ENCODE data around the gene TYMP. TPM values are rescaled to one million over a fixed set of nuclear protein-coding genes. Genes with fewer than 3 reads are reported as not detected.

The TYMP gene
- total and polyA plus RNA-seq, 2 of the 8 experiments (the other 6 are each of a cell fraction or from before 2014, with no cell fraction given), result 0.43 to 0.48 TPM

- H3K14ac ChIP-seq (ENCODE audit: insufficient read length), result no peak overlapping the region
- no peak overlapping the region for H2BK15ac ChIP-seq (ENCODE audit: low read length)
- H3K36me3 ChIP-seq (ENCODE audit: control insufficient read depth in 2 of 4, insufficient read depth in 4 of 4, low read length in 3 of 4), result no peaks in the 10 kb centered on the region
- CTCF ChIA-PET (ENCODE audit: partially characterized antibody), result interaction anchor here (0.6 to 4.5 kb wide), 27 partner anchors 7 to 387 kb away, joined by 3 to 54 read pairs (median 4); partner anchors contain the start of genes KLHDC7B, LMF2, MIOX and NCAPH2
- FAIRE-seq (no peak), DNase-seq (ENCODE audit: low read depth in 1 of 2, low spot score in 2 of 2) (no peak)
- no peaks in the 10 kb centered on the region for H3K9me3 ChIP-seq (ENCODE audit: insufficient read depth in 2 of 2, low read depth in 1 of 2, low read length in 1 of 2)
- no peak overlapping the region for H3K18ac ChIP-seq (ENCODE audit: extremely low read depth, low read length)
- no peaks in the 10 kb centered on the region for H3K27me3 ChIP-seq (replicated peaks in 1 of 4; ENCODE audit: control insufficient read depth in 3 of 4, extremely low read depth in 1 of 4, insufficient read depth in 3 of 4, low read length in 3 of 4)
- no peak overlapping the region for H3K4me3 ChIP-seq (ENCODE audit: extremely low read depth in 1 of 4, insufficient read depth in 2 of 4, low read depth in 3 of 4, low read length in 4 of 4)
- H2BK5ac ChIP-seq (ENCODE audit: low read depth, low read length), result no peak overlapping the region
- no peak overlapping the region for H2BK20ac ChIP-seq (ENCODE audit: low read length)
- no peaks in the 10 kb centered on the region for H3K79me2 ChIP-seq (ENCODE audit: control insufficient read depth in 1 of 2, insufficient read depth in 2 of 2, low read length in 2 of 2)
- H2BK12ac ChIP-seq (ENCODE audit: low read depth, low read length), result no peak overlapping the region
- no peak overlapping the region for H3K4me2 ChIP-seq (ENCODE audit: insufficient read depth in 1 of 2, low read depth in 2 of 2, low read length in 2 of 2)
- H3K23ac ChIP-seq (ENCODE audit: insufficient read length), result no peak overlapping the region
- POLR2A ChIA-PET (ENCODE audit: partially characterized antibody), result interaction anchor here (1.2 to 3.8 kb wide), 3 partner anchors 8 to 15 kb away, joined by 5 to 20 read pairs (median 16); partner anchors contain the start of genes ADM2 and MIOX
- no peak overlapping the region for H3K56ac ChIP-seq (replicated peaks; ENCODE audit: insufficient read length, low read depth, low read length)
- H3K4ac ChIP-seq (replicated peaks; ENCODE audit: insufficient read length, low read depth, low read length), result no peak overlapping the region
- no peak overlapping the region for H2AK5ac ChIP-seq (ENCODE audit: low read depth, low read length)
- H3K4me1 ChIP-seq (replicated peaks in 1 of 4; ENCODE audit: control insufficient read depth in 3 of 4, insufficient read depth in 4 of 4, low read length in 3 of 4), result peaks cover 0 to 3% (median 0%) of the 10 kb centered on the region in 4 experiments; a peak in 2 of 7 replicates
- WGBS, 2 experiments (ENCODE audit: extremely low coverage in 1 of 2, insufficient coverage in 1 of 2, insufficient read length in 1 of 2, insufficient replicate concordance in 2 of 2, low coverage in 1 of 2, low lambda C conversion rate in 2 of 2, missing lambda C conversion rate in 1 of 2), result 90% methylated on average over 6 of the region's 6 CpGs; no CpG with 5 or more reads in 1 of the 2 experiments
- no peak overlapping the region for H3K9ac ChIP-seq (replicated peaks in 1 of 4; ENCODE audit: extremely low read depth in 1 of 4, low read depth in 3 of 4, low read length in 3 of 4)
- no peak overlapping the region for H2AFZ ChIP-seq (ENCODE audit: low read length)
- no peaks in the 10 kb centered on the region for H4K20me1 ChIP-seq (replicated peaks in 1 of 2; ENCODE audit: control insufficient read depth in 1 of 2, insufficient read depth in 2 of 2, low read length in 2 of 2)
- no peaks in the 10 kb centered on the region for H3K79me1 ChIP-seq (ENCODE audit: low read depth, low read length)
- H4K91ac ChIP-seq (replicated peaks; ENCODE audit: insufficient read length, low read length), result no peak overlapping the region
- no peak overlapping the region for H4K5ac ChIP-seq (ENCODE audit: insufficient read length, low read depth, low read length)
- no peaks in the 10 kb centered on the region for H3K23me2 ChIP-seq (ENCODE audit: low read depth, low read length)
- H3K27ac ChIP-seq (ENCODE audit: low read depth, low read length), result no peak overlapping the region
- H4K8ac ChIP-seq (ENCODE audit: extremely low read depth, insufficient read depth, low read length), result no peak overlapping the region
- H2BK120ac ChIP-seq (replicated peaks; ENCODE audit: low read depth, low read length), result no peak overlapping the region
- no peak for TF ChIP-seq CHD1 (IDR thresholded peaks at IDR 0.05; ENCODE audit: low read depth, low read length)
- TF ChIP-seq CBX5 (IDR thresholded peaks at IDR 0.05; ENCODE audit: low read depth, low read length), result no peak
- TF ChIP-seq E2F6 (IDR thresholded peaks at IDR 0.05), result no peak
- no peak for TF ChIP-seq HDAC2 (IDR thresholded peaks at IDR 0.05; ENCODE audit: borderline replicate concordance in 1 of 2, low read depth in 2 of 2, low read length in 2 of 2)
- TF ChIP-seq ZNF274 (IDR thresholded peaks at IDR 0.05; ENCODE audit: borderline replicate concordance, extremely low read depth, low read length), result no peak
- no peak for TF ChIP-seq CBX8 (IDR thresholded peaks at IDR 0.05; ENCODE audit: borderline replicate concordance, low read depth, low read length)
- no peak for TF ChIP-seq POLR2A (IDR thresholded peaks at IDR 0.05; ENCODE audit: control extremely low read depth in 1 of 2, low read depth in 2 of 2, low read length in 2 of 2)
- no peak for TF ChIP-seq SP2 (IDR thresholded peaks at IDR 0.05; ENCODE audit: low read length)
- no peak for TF ChIP-seq JUND (IDR thresholded peaks at IDR 0.05; ENCODE audit: low read length)
- TF ChIP-seq USF2 (IDR thresholded peaks at IDR 0.05; ENCODE audit: low read length), result no peak
- no peak for TF ChIP-seq PHF8 (conservative IDR thresholded peaks at IDR 0.05; ENCODE audit: low read depth, low read length)
- TF ChIP-seq GABPA (IDR thresholded peaks at IDR 0.05; ENCODE audit: borderline replicate concordance, insufficient read depth, low read length), result no peak
Measured at GRCh38 chr22:50497093-50497492, 32.7 kb downstream of the TYMP start.
